Liver (tissue), 3 donors: ENCODE data around the gene SLC17A9.

Experiments
- CTCF ChIP-seq: fragments of 150-350 bp; IDR thresholded peaks from 2 replicates; pipeline ENCODE4 v1.5.1; 2017; ENCODE audit warnings: improper control_type of control experiment, low read depth, low read length; ENCODE audit not compliant: missing input control
- RAD21 ChIP-seq, 2 donors: IDR thresholded peaks; 2 replicates each; pipeline ENCODE4 v1.6.1; 2016; ENCODE audit warnings: antibody characterized with exemption in 2 of 2, mild to moderate bottlenecking in 2 of 2
- REST ChIP-seq: IDR thresholded peaks from 2 replicates; pipeline ENCODE4 v1.6.1; 2016; ENCODE audit warnings: antibody characterized with exemption, mild to moderate bottlenecking
- donor health status: healthy.
- donor health status: healthy.

GRCh38 chr20:62959998-62960436 is 7.5 kb downstream of the SLC17A9 start:
- TF ChIP-seq CTCF (no peak), REST (no peak), RAD21 (IDR thresholded peaks at IDR 0.05) (no peak)
